HUES64 (cell line): ENCODE measurements around the gene SIAH2.

Experiments
- H3K27ac ChIP-seq: 2 replicates; pipeline ENCODE4 v1.7.0; 2013; ENCODE audit warnings: low read depth, low read length, inconsistent platforms
- H3K27me3 ChIP-seq: 2 replicates; pipeline ENCODE4 v1.6.1; 2013; ENCODE audit warnings: mild to moderate bottlenecking, low read length; ENCODE audit not compliant: insufficient read depth
- H3K36me3 ChIP-seq: 2 replicates; pipeline ENCODE4 v1.6.1; 2013; ENCODE audit warnings: mild to moderate bottlenecking, low read length; ENCODE audit not compliant: insufficient read depth
- H3K4me1 ChIP-seq: 2 replicates; pipeline ENCODE4 v1.6.1; 2013; ENCODE audit warnings: mild to moderate bottlenecking, low read length, moderate library complexity; ENCODE audit not compliant: insufficient read depth
- H3K4me3 ChIP-seq: 2 replicates; pipeline ENCODE4 v1.5.1; 2013; ENCODE audit warnings: mild to moderate bottlenecking, low read length, moderate library complexity
- H3K9ac ChIP-seq: 2 replicates; pipeline ENCODE4 v1.6.1; 2013; ENCODE audit warnings: mild to moderate bottlenecking, low read depth, low read length
- H3K9me3 ChIP-seq: 2 replicates; pipeline ENCODE4 v1.6.1; 2013; ENCODE audit warnings: low read depth, low read length; ENCODE audit not compliant: insufficient read depth
- WGBS: fragments of 150-250, 120-280 bp; methylation state at CpG from one replicate; pipeline ENCODE4 v1.1.7; 2013; ENCODE audit warnings: missing lambda C conversion rate; 5-methylcytosine and 5-hydroxymethylcytosine counted together

SIAH2 gene

GRCh38 chr3:150759947-150760346 lies 3.0 kb downstream of the SIAH2 start:
- Histone ChIP-seq H3K36me3 (peaks cover 6% of the 10 kb centered on the region; the same call in 1 of the 2 replicates), H3K27ac (no peak overlapping the region), H3K4me3 (no peak overlapping the region), H3K9ac (no peak overlapping the region), H3K9me3 (no peaks in the 10 kb centered on the region), H3K27me3 (peaks cover 33% of the 10 kb centered on the region), H3K4me1 (peaks cover 14% of the 10 kb centered on the region)
- WGBS, result 98% methylated on average over 2 of the region's 2 CpGs

GRCh38 chr3:150759319-150759718 lies 3.6 kb downstream of the SIAH2 start:
- H3K4me1 ChIP-seq, result peaks cover 10% of the 10 kb centered on the region
- peaks cover 6% of the 10 kb centered on the region; the same call in 1 of the 2 replicates for H3K36me3 ChIP-seq
- peaks cover 27% of the 10 kb centered on the region for H3K27me3 ChIP-seq
- H3K9ac ChIP-seq, result no peak overlapping the region
- no peaks in the 10 kb centered on the region for H3K9me3 ChIP-seq
- WGBS, result 93% methylated on average over 3 of the region's 3 CpGs
- no peak overlapping the region for H3K27ac ChIP-seq
- H3K4me3 ChIP-seq, result no peak overlapping the region

GRCh38 chr3:150757768-150758167 lies 5.2 kb downstream of the SIAH2 start:
- Histone ChIP-seq H3K27me3 (peaks cover 17% of the 10 kb centered on the region), H3K4me3 (no peak overlapping the region), H3K4me1 (peaks cover 6% of the 10 kb centered on the region), H3K9ac (no peak overlapping the region), H3K27ac (no peak overlapping the region), H3K9me3 (no peaks in the 10 kb centered on the region), H3K36me3 (peaks cover 6% of the 10 kb centered on the region; the same call in 1 of the 2 replicates)

GRCh38 chr3:150757364-150757763 lies 5.6 kb downstream of the SIAH2 start:
- H3K27me3 ChIP-seq, result peaks cover 16% of the 10 kb centered on the region
- H3K4me1 ChIP-seq, result peaks cover 6% of the 10 kb centered on the region
- H3K4me3 ChIP-seq, result no peak overlapping the region
- 79% methylated on average over 5 of the region's 5 CpGs for WGBS
- no peaks in the 10 kb centered on the region for H3K9me3 ChIP-seq
- no peak overlapping the region for H3K27ac ChIP-seq
- H3K9ac ChIP-seq, result no peak overlapping the region
- peaks cover 6% of the 10 kb centered on the region; the same call in 1 of the 2 replicates for H3K36me3 ChIP-seq

- 97% methylated on average over 4 of the region's 4 CpGs for WGBS
Measured at GRCh38 chr3:150756491-150757059, 6.4 kb downstream of the SIAH2 start.

GRCh38 chr3:150755902-150756301 lies 7.1 kb downstream of the SIAH2 start:
- H3K4me1 ChIP-seq, result 0 out of 2 replicates have a peak, but pooled peaks cover 6% of the 10 kb centered on the region
- H3K27me3 ChIP-seq, result peaks cover under 1% of the 10 kb centered on the region; the same call in 1 of the 2 replicates
- no peak overlapping the region for H3K4me3 ChIP-seq
- H3K9me3 ChIP-seq, result no peaks in the 10 kb centered on the region
- H3K36me3 ChIP-seq, result peaks cover 6% of the 10 kb centered on the region; the same call in 1 of the 2 replicates
- no peak overlapping the region for H3K9ac ChIP-seq
- 92% methylated on average over 3 of the region's 3 CpGs for WGBS
- no peak overlapping the region for H3K27ac ChIP-seq

More at GRCh38 chr3:150756491-150757059, 6.4 kb downstream of the SIAH2 start:
- Histone ChIP-seq H3K9me3 (no peaks in the 10 kb centered on the region), H3K27me3 (peaks cover 8% of the 10 kb centered on the region), H3K9ac (no peak overlapping the region), H3K27ac (no peak overlapping the region), H3K4me1 (peaks cover 12% of the 10 kb centered on the region), H3K36me3 (peaks cover 6% of the 10 kb centered on the region; the same call in 1 of the 2 replicates), H3K4me3 (no peak overlapping the region)

- H3K27ac ChIP-seq, result no peak overlapping the region
- H3K4me1 ChIP-seq, result 0 out of 2 replicates have a peak, but pooled peaks cover 6% of the 10 kb centered on the region
- WGBS, result 92% methylated on average over 3 of the region's 3 CpGs
- no peaks in the 10 kb centered on the region for H3K27me3 ChIP-seq
- no peak overlapping the region for H3K9ac ChIP-seq
- no peaks in the 10 kb centered on the region for H3K9me3 ChIP-seq
- H3K4me3 ChIP-seq, result no peak overlapping the region
- H3K36me3 ChIP-seq, result peaks cover 6% of the 10 kb centered on the region; the same call in 1 of the 2 replicates
Measured at GRCh38 chr3:150754896-150755295, 8.1 kb downstream of the SIAH2 start.

- 0 out of 2 replicates have a peak, but pooled peaks cover 12% of the 10 kb centered on the region for H3K4me1 ChIP-seq
- no peaks in the 10 kb centered on the region for H3K9me3 ChIP-seq
- 88% methylated on average over 2 of the region's 2 CpGs for WGBS
- H3K9ac ChIP-seq, result no peak overlapping the region
- no peaks in the 10 kb centered on the region for H3K27me3 ChIP-seq
- no peak overlapping the region for H3K27ac ChIP-seq
- H3K4me3 ChIP-seq, result no peak overlapping the region
- H3K36me3 ChIP-seq, result no peaks in the 10 kb centered on the region
Measured at GRCh38 chr3:150751781-150752263, 11.1 kb downstream of the SIAH2 start.

- Histone ChIP-seq H3K36me3 (no peaks in the 10 kb centered on the region), H3K9me3 (no peaks in the 10 kb centered on the region), H3K9ac (no peak overlapping the region), H3K4me3 (no peak overlapping the region), H3K27me3 (no peaks in the 10 kb centered on the region), H3K4me1 (0 out of 2 replicates have a peak, but pooled peaks cover 12% of the 10 kb centered on the region), H3K27ac (no peak overlapping the region)
- 96% methylated on average over 5 of the region's 6 CpGs for WGBS
Measured at GRCh38 chr3:150749255-150749654, 13.7 kb downstream of the SIAH2 start.

GRCh38 chr3:150748684-150749047 lies 14.3 kb downstream of the SIAH2 start:
- H3K36me3 ChIP-seq, result no peaks in the 10 kb centered on the region
- WGBS, result 100% methylated on average over 1 of the region's 1 CpG
- H3K4me1 ChIP-seq, result 0 out of 2 replicates have a peak, but pooled peaks cover 12% of the 10 kb centered on the region
- no peak overlapping the region for H3K4me3 ChIP-seq
- no peak overlapping the region for H3K27ac ChIP-seq
- no peak overlapping the region for H3K9ac ChIP-seq
- no peaks in the 10 kb centered on the region for H3K27me3 ChIP-seq
- no peaks in the 10 kb centered on the region for H3K9me3 ChIP-seq

GRCh38 chr3:150747886-150748683 lies 14.9 kb downstream of the SIAH2 start:
- Histone ChIP-seq H3K9ac (no peak overlapping the region), H3K4me3 (no peak overlapping the region), H3K36me3 (no peaks in the 10 kb centered on the region), H3K27ac (no peak overlapping the region), H3K27me3 (no peaks in the 10 kb centered on the region), H3K9me3 (no peaks in the 10 kb centered on the region), H3K4me1 (0 out of 2 replicates have a peak, but pooled peaks cover 12% of the 10 kb centered on the region)
- 92% methylated on average over 4 of the region's 5 CpGs for WGBS
